ENCODE measurements around the gene SLC35B3.
"Not testable (repeated sequence)": the region's sequence is repeated elsewhere in the genome, so short reads cannot be mapped to it uniquely, and the experiment has no call there.

The SLC35B3 gene

DNA sequence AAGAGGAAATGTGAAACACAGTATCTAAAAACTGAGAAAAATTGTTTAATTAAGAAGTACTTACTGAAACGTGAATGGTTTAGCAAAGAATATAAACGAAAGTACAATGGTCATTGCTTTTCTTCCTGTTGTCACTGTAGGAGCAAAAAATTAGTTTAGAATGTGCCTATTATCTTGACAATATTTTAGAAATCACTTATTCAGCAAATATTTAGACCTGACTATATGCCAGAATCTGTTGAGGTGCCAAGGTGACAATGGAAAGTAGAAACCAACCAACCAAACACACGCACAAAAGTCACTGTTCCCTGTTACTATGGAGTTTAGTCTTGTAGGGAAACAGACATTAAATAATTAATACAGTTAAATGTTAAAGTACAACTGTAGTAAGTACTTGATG, 20.5 kb downstream of the SLC35B3 start:
- DNase-seq (ENCODE audit: low read depth in 2 of 2) = no peak

DNA sequence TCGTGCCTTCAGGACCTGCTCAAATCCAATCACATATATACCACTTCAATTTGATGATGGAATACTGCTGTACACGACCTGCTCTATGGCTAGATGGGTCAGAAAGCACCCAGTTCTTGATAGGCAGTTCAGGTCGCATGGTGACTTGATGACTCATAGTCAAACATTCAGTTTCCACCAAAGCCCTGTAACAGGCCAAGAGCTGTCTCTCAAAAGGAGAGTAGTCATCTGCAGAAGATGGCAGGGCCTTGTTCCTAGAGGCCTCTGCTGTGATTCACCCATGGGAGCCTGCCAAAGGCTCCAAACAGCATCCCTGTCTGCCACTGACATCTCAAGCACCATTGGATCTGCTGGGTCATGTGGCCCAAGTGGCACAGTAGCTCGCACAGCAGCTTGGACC, 29.4 kb downstream of the SLC35B3 start:
- DNase-seq (ENCODE audit: low read depth in 2 of 2) = not testable (repeated sequence)

DNA sequence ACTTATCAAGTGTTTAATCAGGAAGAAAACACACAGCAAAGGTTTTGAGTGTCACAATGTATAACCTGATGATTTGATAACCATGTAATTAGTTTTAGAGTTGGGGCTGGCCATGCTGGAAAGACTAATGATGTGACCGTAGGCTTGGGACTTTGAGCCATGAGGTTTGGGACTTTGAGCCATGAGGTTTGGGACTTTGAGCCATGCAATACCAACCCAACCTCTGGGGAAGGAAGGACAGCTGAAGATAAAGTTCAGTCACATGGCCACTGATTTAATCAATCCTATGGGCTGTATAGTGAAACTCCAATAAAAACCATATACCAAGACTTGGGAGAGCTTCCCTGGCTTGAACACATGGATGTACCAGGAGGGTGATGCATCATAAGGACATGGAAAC, 32.8 kb downstream of the SLC35B3 start:
- no peak for DNase-seq (ENCODE audit: low read depth in 2 of 2)

DNA sequence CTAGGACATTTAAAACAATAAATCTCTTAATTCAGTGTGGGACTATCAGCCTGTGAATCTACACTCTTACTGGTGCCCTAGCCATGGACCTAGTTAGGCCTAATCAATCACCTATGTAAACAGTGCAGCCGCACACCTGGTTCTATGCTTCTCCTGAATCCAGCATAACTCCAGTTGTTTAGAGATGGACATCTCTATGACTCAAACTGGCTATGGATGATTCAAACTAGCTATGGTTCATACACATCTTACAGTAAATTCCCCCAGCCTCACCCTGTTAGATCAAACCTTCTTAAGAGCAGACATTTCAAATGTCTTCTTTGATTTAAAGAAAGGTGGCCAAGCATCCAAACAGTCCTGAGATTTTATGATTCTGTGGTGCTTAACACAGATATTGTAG, 34.7 kb downstream of the SLC35B3 start:
- no peak for DNase-seq (ENCODE audit: low read depth in 2 of 2)

DNA sequence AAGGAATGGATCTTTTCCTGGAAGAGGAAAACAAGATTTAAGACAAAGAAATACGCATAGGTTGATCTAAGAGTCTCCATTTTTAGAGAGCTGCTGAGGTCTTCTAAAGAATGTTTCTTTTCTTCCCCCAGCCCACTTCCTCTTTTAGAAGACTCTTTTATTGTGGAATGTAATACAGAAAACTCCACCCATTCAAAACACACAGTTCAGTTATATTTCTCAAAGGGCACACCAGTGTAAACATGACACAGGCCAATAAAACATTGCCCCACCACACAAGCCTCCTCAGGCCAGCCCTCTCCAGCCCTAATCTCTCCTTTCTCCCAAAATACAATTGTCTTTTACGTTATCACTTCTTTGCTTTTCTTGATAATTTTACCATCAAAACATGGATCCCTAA, 42.8 kb downstream of the SLC35B3 start:
- DNase-seq (ENCODE audit: low read depth in 2 of 2) = no peak

DNA sequence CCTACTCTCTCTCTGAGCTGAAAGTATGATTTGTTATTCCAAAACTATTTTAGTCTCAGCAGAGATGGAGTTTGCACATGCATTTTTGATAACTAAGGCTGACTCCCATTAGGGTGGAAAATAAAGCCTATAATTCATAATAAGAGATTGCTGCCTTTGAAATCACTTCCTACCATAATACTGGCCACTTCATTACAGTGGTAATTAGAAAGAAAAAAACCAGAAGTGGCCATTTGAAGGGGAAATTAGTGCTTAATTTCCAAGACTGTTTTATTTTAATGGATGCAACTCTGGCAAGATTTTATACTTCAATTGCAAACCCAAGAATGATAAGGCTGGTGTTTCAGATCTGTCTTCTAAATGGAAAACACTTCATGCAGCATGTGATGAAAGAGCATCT, 43.4 kb downstream of the SLC35B3 start:
- no peak for DNase-seq (ENCODE audit: low read depth in 2 of 2)

DNA sequence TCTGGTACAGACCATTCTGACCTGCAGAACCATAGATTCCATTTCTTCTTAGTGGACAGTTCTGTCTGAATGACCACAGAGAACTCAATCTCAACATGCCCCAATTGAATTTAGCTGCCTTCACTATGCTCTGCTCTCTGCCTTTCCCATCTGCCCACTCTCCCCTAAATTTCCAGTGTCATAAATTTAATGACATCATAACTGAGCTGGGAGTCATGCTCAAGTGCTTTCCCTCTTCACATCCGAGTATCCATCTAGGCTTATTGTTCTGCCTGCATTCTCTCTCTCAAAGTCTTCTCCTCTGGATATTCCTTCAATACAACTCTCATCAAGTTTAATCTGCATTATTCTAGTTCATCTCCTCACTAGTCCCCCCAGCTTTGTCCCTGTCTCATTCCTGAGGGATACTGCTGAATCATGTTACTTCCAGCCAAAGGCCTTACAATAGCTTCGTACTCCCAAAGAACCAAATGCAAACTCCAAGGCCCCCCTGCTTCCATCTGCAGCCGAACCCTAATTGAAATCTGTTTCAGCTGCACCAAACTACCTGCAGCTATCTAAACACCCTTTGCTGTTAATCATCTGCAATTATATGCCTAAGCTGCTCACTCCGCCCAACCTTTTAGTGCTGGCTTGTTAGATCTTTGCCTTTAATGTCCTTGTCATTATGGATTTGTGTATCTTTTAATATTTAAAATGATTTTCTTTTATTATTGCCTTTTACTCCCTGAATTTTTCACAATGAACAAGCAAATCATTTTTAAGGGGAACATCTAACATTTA, 46.1 kb downstream of the SLC35B3 start:
- no peak for DNase-seq (ENCODE audit: low read depth in 2 of 2)

DNA sequence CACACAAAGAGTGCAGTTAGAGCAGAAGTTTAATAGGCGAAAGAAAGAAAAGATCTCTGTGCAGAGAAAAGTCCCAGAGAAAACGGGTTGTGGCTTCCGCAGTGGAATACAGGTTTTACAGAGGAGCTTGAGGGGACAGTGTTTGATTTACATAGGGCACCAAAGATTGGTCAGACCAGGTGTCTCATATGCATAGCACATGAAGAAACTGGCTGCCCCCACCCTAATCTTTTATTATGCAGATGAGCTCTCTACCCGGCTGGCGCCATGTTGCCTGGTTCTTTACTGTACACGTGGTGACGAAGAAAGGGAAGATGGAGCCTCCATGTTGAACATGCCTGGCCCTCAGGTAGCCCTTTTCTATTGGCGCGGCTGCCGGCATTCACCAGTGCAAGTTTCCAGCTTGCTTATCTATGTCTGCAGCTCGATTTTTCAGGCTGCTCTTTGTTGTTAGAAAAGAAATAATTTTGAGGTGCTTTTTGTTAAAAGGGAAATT, 47.4 kb downstream of the SLC35B3 start:
- DNase-seq (ENCODE audit: low read depth in 2 of 2) = no peak

DNA sequence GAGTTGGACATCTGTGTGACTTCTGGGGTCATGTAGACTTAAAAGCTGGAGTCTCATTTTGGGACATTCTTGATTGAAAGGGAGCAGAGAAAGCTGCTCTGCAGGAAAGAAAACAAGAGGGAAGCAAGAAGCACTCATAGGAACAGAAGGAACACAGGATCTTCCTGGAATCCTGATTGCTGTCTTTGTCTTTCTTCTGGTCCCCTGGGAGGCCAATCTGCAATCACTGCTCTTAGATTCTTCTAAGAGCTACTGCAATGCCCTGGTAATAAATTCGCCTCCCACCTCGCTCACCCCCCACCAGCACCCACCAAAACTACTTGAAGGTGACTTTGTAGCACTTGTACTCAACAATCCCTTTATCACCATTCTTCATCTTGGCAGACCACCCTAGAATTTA, 51.8 kb downstream of the SLC35B3 start:
- DNase-seq (ENCODE audit: low read depth in 2 of 2) = no peak

DNA sequence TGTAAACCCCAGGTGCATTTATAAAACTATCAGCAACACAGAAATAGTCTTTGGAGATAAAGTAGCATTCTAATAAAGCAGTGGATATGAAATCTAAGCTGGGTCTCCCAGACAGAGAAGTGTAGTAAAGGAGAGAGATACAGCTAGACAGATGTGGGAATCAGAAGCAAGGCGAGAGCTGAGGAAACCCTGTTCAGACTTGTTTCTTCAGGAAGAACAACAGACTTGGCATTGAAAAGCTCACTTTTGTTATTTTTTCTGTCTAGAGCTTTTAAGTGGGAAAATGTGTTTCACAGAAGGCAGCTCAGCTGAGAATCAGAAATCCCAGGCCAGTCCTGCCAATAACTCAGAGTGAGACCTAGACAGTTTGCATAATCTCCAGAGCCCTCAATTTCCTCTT, 52.9 kb downstream of the SLC35B3 start:
- DNase-seq (ENCODE audit: low read depth in 2 of 2) = no peak

DNA sequence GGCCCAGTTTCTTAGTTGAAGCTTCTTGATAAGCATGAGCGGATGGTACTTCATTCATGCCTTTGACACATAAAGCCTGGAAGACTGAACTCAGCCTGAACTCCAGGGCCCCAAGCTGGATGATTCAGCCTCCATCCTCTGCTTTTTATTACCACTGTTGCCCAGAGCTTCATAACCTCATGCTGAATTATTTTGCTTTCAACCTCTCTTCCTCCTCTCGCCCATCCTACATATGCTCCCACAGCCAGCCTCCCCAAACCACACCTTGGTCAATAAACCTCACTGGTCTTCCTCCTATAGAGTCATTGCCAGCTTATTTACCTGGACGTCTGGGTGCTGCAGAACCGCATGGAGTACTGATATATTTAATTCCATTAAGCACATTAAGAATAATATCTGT, 59.4 kb downstream of the SLC35B3 start:
- no peak for DNase-seq (ENCODE audit: low read depth in 2 of 2)

Measured in stimulated activated CD4-positive, alpha-beta T cell treated with anti-CD3 and anti-CD28 coated beads, Interleukin-4, amount 100 ng/mL, for 48 hours (primary cell).